Measurements from ENCODE around the gene UBE2I. TPM values are rescaled to one million over a fixed set of nuclear protein-coding genes. Genes with fewer than 3 reads are reported as not detected.

Gene UBE2I
- total and polyA plus RNA-seq, 3 experiments from 2014 or later: 101 to 257 (median 238) TPM

DNA sequence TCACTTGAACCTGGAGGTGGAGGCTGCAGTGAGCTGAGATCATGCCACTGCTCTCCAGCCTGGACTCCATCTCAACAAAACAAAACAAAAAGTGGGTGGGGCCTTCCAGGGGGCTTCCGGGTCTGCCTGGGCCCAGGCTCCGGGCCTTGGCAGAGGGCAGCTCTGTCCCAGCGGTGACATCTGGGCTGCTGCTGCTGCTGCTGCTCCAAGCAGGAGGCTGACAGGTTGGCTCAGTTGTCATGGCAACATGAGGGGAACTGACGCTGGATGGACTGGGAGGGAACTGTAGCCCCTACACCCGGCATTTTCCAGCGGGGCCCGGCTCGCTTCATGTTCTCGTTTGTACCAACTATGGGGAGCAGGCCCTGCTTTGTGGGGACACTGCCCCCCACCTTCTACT lies 28.1 kb downstream of the UBE2I start:
- H3K9me3 ChIP-seq (ENCODE audit: low read length): no peaks in the 10 kb centered on the region
- Mint-ChIP-seq H3K4me1 (peaks cover 8 to 40% (median 13%) of the 10 kb centered on the region in 3 donors), H3K27ac (no peak overlapping the region), H3K4me3 (no peak overlapping the region), H3K27me3 (peaks cover 3 to 8% of the 10 kb centered on the region in 2 donors), H3K9me3 (no peaks in the 10 kb centered on the region), H3K36me3 (no peaks in the 10 kb centered on the region)
- H3K4me3 ChIP-seq (ENCODE audit: low read length): no peak overlapping the region
- no peak overlapping the region for H3K27ac ChIP-seq (ENCODE audit: low read depth, low read length)
- ChIA-PET POLR2A (no interaction called here), CTCF (interaction anchor here (1.4 kb wide), 1 partner anchor 25 kb away, joined by 3 read pairs; no protein-coding TSS in a partner anchor)
- H3K27me3 ChIP-seq (ENCODE audit: insufficient read depth, low read length, poor library complexity, severe bottlenecking): peaks cover 16% of the 10 kb centered on the region
- H3K36me3 ChIP-seq (ENCODE audit: insufficient read depth, low read length): no peaks in the 10 kb centered on the region
- DNase-seq: no peak
- H3K4me1 ChIP-seq (ENCODE audit: insufficient read depth, low read length): peaks cover 24% of the 10 kb centered on the region

DNA sequence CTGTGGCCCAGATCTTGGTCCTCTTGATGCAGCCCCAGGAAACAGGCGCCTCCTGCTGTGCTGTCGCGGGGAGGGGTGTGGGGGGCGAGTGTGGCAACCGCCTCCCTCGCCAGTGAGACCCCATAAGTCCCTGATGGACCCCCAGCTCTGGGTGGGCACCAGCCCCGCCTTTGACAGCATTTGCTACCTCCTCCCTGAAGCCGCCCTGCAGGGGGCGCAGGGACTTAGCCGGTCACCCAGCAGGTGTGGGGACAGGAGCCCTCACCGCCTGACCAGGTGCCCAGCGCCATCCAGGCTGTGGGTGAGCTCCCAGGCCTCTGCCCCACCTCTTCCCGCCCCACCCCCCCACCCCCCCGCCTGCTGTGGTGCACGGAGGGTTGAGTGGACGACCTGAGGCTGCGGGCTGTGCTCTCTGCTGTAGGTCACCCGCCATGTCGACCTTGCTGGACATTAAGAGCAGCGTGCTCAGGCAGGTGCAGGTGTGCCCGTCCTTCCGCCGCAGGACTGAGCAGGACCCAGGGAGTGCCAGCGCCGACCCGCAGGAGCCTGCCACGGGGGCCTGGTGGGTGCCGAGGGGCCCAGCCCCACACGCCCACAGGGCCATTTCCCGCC lies 28.8 kb downstream of the UBE2I start:
- H3K9me3 ChIP-seq (ENCODE audit: low read length): no peaks in the 10 kb centered on the region
- H3K27me3 ChIP-seq (ENCODE audit: insufficient read depth, low read length, poor library complexity, severe bottlenecking): peaks cover 13% of the 10 kb centered on the region
- no peak overlapping the region for H3K4me3 Mint-ChIP-seq
- peak in 1 of 5 donors; percentile 22 for DNase-seq
- H3K9me3 Mint-ChIP-seq: no peaks in the 10 kb centered on the region
- no peak overlapping the region for H3K27ac ChIP-seq (ENCODE audit: low read depth, low read length)
- H3K27ac Mint-ChIP-seq: no peak overlapping the region
- H3K4me1 Mint-ChIP-seq: peaks cover 11 to 44% (median 16%) of the 10 kb centered on the region in 3 donors
- ChIA-PET POLR2A (no interaction called here), CTCF (interaction anchor here (1.4 kb wide), 1 partner anchor 25 kb away, joined by 3 read pairs; no protein-coding TSS in a partner anchor)
- H3K36me3 Mint-ChIP-seq: no peaks in the 10 kb centered on the region
- H3K36me3 ChIP-seq (ENCODE audit: insufficient read depth, low read length): no peaks in the 10 kb centered on the region
- peaks cover 3 to 5% of the 10 kb centered on the region in 2 donors for H3K27me3 Mint-ChIP-seq
- H3K4me3 ChIP-seq (ENCODE audit: low read length): no peak overlapping the region
- peaks cover 22% of the 10 kb centered on the region for H3K4me1 ChIP-seq (ENCODE audit: insufficient read depth, low read length)

DNA sequence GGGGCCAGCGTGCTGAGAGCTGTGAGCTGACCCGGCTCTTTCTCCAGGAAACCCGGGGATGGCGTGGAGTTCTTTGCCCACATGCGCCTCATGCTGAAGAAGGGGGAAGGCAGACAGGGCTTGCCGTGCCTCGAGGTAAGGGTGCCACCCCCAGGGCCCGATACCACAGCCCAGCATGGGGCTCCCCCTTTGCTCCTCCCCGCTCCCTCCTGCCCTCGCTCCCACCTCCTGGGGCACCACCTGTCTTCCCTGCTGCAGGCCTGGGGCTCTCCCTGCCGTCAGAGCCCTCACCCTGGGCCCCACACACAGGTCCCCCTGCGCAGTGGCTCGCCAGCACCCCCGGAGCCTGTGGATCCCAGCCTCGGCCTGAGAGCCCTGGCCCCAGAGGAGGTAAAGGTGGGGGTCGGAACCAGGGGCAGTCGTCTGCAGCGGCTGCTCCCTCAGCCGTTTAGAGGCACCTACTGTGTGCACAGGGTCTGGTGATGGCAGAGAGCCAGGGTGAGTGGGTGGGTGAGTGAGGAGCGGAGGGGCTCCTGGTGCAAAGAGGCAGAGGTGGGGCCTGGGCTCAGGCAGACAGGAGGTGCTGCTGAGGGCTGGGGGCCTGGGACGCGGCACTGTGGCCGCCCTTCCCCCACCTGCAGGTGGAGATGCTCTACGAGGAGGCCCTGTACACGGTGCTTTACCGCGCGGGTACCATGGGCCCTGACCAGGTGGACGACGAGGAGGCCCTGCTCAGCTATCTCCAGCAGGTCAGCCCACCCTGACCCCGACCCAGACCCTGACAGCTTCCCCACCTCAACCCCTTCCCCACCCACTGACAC lies 29.6 kb downstream of the UBE2I start:
- Histone ChIP-seq H3K27me3 (ENCODE audit: insufficient read depth, low read length, poor library complexity, severe bottlenecking) (peaks cover 13% of the 10 kb centered on the region), H3K9me3 (ENCODE audit: low read length) (no peaks in the 10 kb centered on the region), H3K27ac (ENCODE audit: low read depth, low read length) (no peak overlapping the region), H3K36me3 (ENCODE audit: insufficient read depth, low read length) (no peaks in the 10 kb centered on the region), H3K4me1 (ENCODE audit: insufficient read depth, low read length) (peaks cover 24% of the 10 kb centered on the region), H3K4me3 (ENCODE audit: low read length) (no peak overlapping the region)
- H3K36me3 Mint-ChIP-seq: no peaks in the 10 kb centered on the region
- CTCF ChIA-PET: interaction anchor here (1.4 kb wide), 1 partner anchor 26 kb away, joined by 3 read pairs; no protein-coding TSS in a partner anchor
- H3K9me3 Mint-ChIP-seq: no peaks in the 10 kb centered on the region
- peaks cover 13 to 48% (median 18%) of the 10 kb centered on the region in 3 donors for H3K4me1 Mint-ChIP-seq
- no peak overlapping the region for H3K4me3 Mint-ChIP-seq
- POLR2A ChIA-PET: no interaction called here
- H3K27ac Mint-ChIP-seq: no peak overlapping the region
- peaks cover 3 to 5% of the 10 kb centered on the region in 2 donors for H3K27me3 Mint-ChIP-seq
- DNase-seq: no peak

DNA sequence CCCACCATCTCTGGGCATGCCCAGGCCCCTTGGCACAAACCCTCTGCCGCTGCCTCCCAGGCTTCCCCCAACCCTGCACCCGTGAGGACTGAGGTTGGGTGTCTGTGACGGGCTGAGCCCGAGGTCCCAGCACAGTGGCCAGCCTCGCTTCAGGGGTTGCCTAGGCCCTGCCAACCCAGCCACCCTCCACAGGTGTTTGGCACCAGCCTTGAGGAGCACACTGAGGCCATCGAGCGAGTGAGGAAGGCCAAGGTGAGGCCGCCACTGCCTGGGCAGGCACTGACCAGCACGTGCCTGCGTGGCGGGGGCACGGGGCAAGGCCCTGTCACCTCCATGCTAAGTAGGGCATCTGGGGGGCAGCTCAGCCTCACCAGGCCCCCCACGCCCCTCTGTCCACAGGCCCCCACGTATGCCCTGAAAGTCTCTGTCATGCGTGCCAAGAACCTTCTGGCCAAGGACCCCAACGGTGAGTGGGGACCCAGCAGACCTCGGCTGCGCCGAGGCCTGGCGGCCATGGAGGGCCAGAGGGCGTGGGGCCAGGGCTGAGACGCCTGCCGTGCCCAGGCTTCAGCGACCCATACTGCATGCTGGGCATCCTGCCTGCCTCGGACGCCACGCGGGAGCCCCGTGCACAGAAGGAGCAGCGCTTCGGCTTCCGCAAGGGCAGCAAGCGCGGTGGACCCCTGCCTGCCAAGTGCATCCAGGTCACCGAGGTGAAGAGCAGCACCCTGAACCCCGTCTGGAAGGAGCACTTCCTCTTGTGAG lies 31.5 kb downstream of the UBE2I start:
- Histone ChIP-seq H3K36me3 (ENCODE audit: insufficient read depth, low read length) (no peaks in the 10 kb centered on the region), H3K27me3 (ENCODE audit: insufficient read depth, low read length, poor library complexity, severe bottlenecking) (no peaks in the 10 kb centered on the region), H3K27ac (ENCODE audit: low read depth, low read length) (no peak overlapping the region), H3K4me1 (ENCODE audit: insufficient read depth, low read length) (peaks cover 19% of the 10 kb centered on the region), H3K4me3 (ENCODE audit: low read length) (no peak overlapping the region), H3K9me3 (ENCODE audit: low read length) (no peaks in the 10 kb centered on the region)
- Mint-ChIP-seq H3K27me3 (no peaks in the 10 kb centered on the region), H3K36me3 (no peaks in the 10 kb centered on the region), H3K4me1 (peaks cover 13 to 34% (median 13%) of the 10 kb centered on the region in 3 donors), H3K4me3 (no peak overlapping the region), H3K9me3 (no peaks in the 10 kb centered on the region), H3K27ac (no peak overlapping the region)
- POLR2A ChIA-PET: interaction anchor here (2.9 kb wide), 1 partner anchor 8 kb away, joined by 13 read pairs; the partner anchor contains the start of gene BAIAP3
- no peak for DNase-seq
- CTCF ChIA-PET: no interaction called here

DNA sequence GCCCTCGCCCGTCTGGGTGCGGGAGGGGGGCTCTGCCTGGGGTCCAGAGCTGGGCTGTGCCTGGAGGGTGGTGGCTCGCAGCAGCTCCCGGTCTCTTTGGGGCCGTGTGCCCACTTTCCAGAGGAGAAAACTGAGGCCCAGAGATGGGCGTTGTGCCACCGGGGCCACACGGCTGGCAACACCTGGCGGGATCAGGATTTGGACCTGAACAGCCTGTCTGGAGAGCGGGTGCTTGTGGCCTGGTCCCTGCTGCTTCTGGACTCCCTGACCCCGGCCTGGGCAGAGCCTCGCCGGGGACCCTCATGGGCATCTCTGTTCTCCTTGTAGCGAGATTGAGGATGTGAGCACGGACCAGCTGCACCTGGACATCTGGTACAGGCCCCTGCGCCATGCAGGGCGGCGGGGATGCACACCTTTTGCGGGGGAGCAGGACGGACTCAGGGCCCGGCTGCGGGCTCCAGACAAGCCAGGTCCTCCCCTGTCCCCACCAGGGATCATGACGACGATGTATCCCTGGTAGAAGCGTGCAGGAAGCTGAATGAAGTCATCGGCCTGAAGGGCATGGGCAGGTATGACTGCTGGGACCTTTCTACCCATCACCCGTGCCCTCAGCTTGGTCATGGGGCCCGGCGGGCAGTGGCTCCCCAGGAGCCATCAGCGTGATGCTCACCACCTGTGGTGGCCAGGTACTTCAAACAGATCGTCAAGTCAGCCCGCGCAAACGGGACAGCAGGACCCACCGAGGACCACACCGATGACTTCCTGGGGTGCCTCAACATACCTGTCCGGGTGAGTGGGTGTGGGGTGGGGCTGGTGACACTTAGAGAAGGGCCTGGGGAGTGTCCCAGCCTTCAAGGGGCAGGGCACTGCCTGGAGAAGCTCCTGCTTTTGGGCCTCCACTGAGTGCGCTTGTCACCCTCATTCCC lies 32.3 kb downstream of the UBE2I start:
- CTCF ChIA-PET: interaction anchor here (1.1 to 1.8 kb wide), 5 partner anchors 23 to 277 kb away, joined by 3 to 8 read pairs (median 3); partner anchors contain the start of gene UBE2I
- Mint-ChIP-seq H3K27me3 (no peaks in the 10 kb centered on the region), H3K4me1 (peaks cover 13 to 28% (median 13%) of the 10 kb centered on the region in 3 donors), H3K9me3 (no peaks in the 10 kb centered on the region), H3K27ac (peak overlapping the region in 2 of 8 donors; percentile 76 to 82), H3K36me3 (no peaks in the 10 kb centered on the region), H3K4me3 (peak overlapping the region in 5 of 7 donors; percentile 66 to 89 (median 79))
- Histone ChIP-seq H3K27ac (ENCODE audit: low read depth, low read length) (no peak overlapping the region), H3K36me3 (ENCODE audit: insufficient read depth, low read length) (no peaks in the 10 kb centered on the region), H3K4me1 (ENCODE audit: insufficient read depth, low read length) (peaks cover 19% of the 10 kb centered on the region), H3K4me3 (ENCODE audit: low read length) (peak overlapping the region; percentile 62), H3K27me3 (ENCODE audit: insufficient read depth, low read length, poor library complexity, severe bottlenecking) (no peaks in the 10 kb centered on the region), H3K9me3 (ENCODE audit: low read length) (no peaks in the 10 kb centered on the region)
- POLR2A ChIA-PET: interaction anchor here (1.2 to 2.9 kb wide), 4 partner anchors 9 to 33 kb away, joined by 5 to 14 read pairs (median 9); partner anchors contain the start of genes BAIAP3 and UBE2I
- no peak for DNase-seq

DNA sequence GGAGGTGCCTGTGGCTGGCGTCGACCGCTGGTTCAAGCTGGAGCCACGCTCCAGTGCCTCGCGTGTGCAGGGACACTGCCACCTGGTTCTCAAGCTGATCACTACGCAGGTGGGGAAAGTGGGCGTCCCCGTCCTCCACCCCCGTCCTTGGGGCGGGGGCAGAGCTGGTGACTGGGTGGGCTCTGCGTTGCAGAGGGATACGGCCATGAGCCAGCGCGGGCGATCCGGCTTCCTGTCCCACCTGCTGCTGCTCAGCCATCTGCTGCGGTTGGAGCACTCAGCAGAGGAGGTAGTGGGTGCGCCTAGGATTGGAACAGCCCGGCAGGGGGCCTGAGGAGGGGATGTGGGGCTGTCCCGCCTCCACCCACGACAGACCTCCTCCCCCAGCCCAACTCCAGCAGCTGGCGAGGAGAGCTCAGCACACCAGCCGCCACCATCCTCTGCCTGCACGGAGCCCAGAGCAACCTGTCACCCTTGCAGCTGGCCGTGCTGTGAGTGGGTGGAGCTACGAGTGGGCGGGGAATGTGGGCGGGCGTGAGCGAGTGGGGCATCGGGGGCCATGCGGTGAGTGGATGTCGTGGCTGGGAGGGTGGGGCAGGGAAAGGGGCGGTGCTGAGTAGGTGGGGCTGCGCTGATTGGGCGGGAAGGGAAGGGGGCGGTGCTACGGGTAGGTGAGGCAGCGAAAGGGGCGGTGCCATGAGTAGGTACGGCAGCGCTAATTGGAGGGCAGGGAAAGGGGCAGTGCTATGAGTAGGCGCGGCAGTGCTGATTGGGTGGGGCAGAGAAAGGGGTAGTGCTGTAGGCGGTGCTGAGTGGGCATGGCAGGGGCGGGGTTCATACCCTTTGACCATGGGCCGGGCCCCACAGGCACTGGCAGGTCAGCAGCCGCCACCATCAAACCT lies 33.3 kb downstream of the UBE2I start:
- Mint-ChIP-seq H3K27me3 (no peaks in the 10 kb centered on the region), H3K27ac (peak overlapping the region; percentile 4 to 83 (median 72)), H3K4me3 (peak overlapping the region; percentile 21 to 89 (median 79)), H3K36me3 (peaks cover 0 to 6% (median 0%) of the 10 kb centered on the region in 3 donors), H3K9me3 (no peaks in the 10 kb centered on the region), H3K4me1 (peaks cover 13 to 28% (median 13%) of the 10 kb centered on the region in 3 donors)
- no peaks in the 10 kb centered on the region for H3K9me3 ChIP-seq (ENCODE audit: low read length)
- ChIA-PET CTCF (interaction anchor here (0.9 to 1.8 kb wide), 6 partner anchors 22 to 276 kb away, joined by 3 to 8 read pairs (median 3); partner anchors contain the start of gene UBE2I), POLR2A (interaction anchor here (0.5 to 2.9 kb wide), 6 partner anchors 8 to 190 kb away, joined by 3 to 14 read pairs (median 5); partner anchors contain the start of genes BAIAP3, TMEM204 and UBE2I)
- peaks cover 19% of the 10 kb centered on the region for H3K4me1 ChIP-seq (ENCODE audit: insufficient read depth, low read length)
- no peak overlapping the region for H3K27ac ChIP-seq (ENCODE audit: low read depth, low read length)
- H3K36me3 ChIP-seq (ENCODE audit: insufficient read depth, low read length): no peaks in the 10 kb centered on the region
- H3K4me3 ChIP-seq (ENCODE audit: low read length): peak overlapping the region; percentile 62
- no peaks in the 10 kb centered on the region for H3K27me3 ChIP-seq (ENCODE audit: insufficient read depth, low read length, poor library complexity, severe bottlenecking)
- peak; percentile 93 to 97 (median 95) for DNase-seq

Measured in CD8-positive, alpha-beta memory T cell (primary cell).